ENCODE results near the gene MKKS. TPM values are rescaled to one million over a fixed set of nuclear protein-coding genes. Genes with fewer than 3 reads are reported as not detected.
A peak's percentile ranks its signal among the peaks of the same experiment; 100 is the strongest.

The MKKS gene
- total and polyA plus RNA-seq, 2 donors = 11.2 to 21.0 TPM

DNA sequence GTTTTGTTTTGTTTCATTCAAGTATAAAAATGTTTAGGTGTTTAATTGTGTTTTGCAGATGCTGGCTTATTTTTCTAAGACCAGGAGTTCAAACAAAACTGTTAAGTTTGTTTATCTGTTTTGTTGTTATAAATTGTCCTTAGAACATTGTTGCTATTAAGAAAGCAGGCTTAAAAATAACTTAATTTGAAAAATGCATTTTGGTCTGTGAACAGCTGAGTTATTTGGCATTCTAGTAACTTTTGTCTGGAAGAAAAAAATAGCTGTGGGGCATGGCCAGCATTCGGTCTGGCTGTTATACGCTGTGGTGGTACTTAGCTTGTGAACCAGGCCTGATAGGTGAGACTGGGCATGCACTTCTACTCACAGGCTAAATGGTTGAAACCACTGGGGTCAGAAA is 38.8 kb upstream of the MKKS start:
- no peak overlapping the region for H3K27ac ChIP-seq (ENCODE audit: low read depth in 1 of 2, low read length in 1 of 2)
- no peak for DNase-seq (ENCODE audit: low read depth in 6 of 9, low spot score in 9 of 9)
- peaks cover 0 to 3% of the 10 kb centered on the region in 2 donors for H3K36me3 ChIP-seq (ENCODE audit: control insufficient read depth in 2 of 2, insufficient read depth in 2 of 2, low read length in 1 of 2)
- H3K4me1 ChIP-seq (ENCODE audit: control insufficient read depth in 2 of 2, insufficient read depth in 2 of 2, low read length in 2 of 2) = peaks cover 0 to 10% of the 10 kb centered on the region in 2 donors
- no peaks in the 10 kb centered on the region for H3K27me3 ChIP-seq (ENCODE audit: control insufficient read depth in 2 of 2, insufficient read depth in 1 of 2, low read length in 1 of 2)
- no peaks in the 10 kb centered on the region for H3K9me3 ChIP-seq (ENCODE audit: control insufficient read depth in 2 of 2, insufficient read depth in 1 of 2, low read length in 1 of 2)
- H3K4me3 ChIP-seq (ENCODE audit: low read length in 2 of 2) = no peak overlapping the region
- WGBS = 97% methylated on average over 2 of the region's 2 CpGs

DNA sequence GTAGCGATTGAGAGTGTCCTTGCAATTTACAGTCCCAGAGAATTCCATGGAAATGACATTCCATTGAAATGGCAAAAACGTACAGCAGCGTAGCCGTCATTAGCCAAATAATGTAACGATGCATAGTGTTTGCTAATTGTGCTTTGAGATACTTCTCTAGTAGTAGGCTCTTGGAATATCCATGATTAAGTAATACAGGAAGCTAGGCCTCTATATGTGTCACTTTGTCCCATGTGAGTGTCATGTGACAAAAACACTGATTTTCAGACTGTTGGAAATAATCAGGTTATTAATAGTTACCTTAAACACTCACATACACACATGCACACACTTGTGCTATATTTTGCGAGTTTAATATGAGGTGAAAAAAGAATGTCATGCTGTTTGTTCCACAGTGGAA is 36.3 kb upstream of the MKKS start:
- peaks cover 0 to 3% of the 10 kb centered on the region in 2 donors for H3K36me3 ChIP-seq (ENCODE audit: control insufficient read depth in 2 of 2, insufficient read depth in 2 of 2, low read length in 1 of 2)
- WGBS = 97% methylated on average over 6 of the region's 6 CpGs
- peaks cover 0 to 5% of the 10 kb centered on the region in 2 donors for H3K4me1 ChIP-seq (ENCODE audit: control insufficient read depth in 2 of 2, insufficient read depth in 2 of 2, low read length in 2 of 2)
- H3K27ac ChIP-seq (ENCODE audit: low read depth in 1 of 2, low read length in 1 of 2) = no peak overlapping the region
- H3K4me3 ChIP-seq (ENCODE audit: low read length in 2 of 2) = no peak overlapping the region
- H3K9me3 ChIP-seq (ENCODE audit: control insufficient read depth in 2 of 2, insufficient read depth in 1 of 2, low read length in 1 of 2) = no peaks in the 10 kb centered on the region
- H3K27me3 ChIP-seq (ENCODE audit: control insufficient read depth in 2 of 2, insufficient read depth in 1 of 2, low read length in 1 of 2) = no peaks in the 10 kb centered on the region
- no peak for DNase-seq (ENCODE audit: low read depth in 6 of 9, low spot score in 9 of 9)

DNA sequence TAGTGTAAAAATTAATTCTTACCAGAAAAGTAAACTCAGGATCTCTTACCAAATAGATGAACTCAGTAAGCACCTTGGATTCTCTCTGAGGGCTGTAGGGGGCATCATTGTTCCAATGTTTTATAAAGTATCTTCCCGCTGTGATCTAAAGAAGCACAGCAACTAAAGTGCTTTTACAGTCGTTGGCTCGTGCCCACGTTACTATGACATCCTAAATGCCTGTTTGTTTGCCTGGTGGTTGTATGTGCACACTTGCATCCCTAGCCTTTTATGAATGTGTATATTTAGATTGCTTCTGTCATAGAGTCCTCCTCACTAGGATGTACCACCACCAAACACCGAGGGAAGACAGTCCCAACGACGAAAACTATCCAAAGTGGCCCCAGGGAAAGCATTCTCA is 35.6 kb upstream of the MKKS start:
- peak in 7 of 9 donors; percentile 30 to 86 (median 54) for DNase-seq (ENCODE audit: low read depth in 6 of 9, low spot score in 9 of 9)
- Histone ChIP-seq H3K4me1 (ENCODE audit: control insufficient read depth in 2 of 2, insufficient read depth in 2 of 2, low read length in 2 of 2) (no peaks in the 10 kb centered on the region), H3K27ac (ENCODE audit: low read depth in 1 of 2, low read length in 1 of 2) (no peak overlapping the region), H3K36me3 (ENCODE audit: control insufficient read depth in 2 of 2, insufficient read depth in 2 of 2, low read length in 1 of 2) (peaks cover 0 to 3% of the 10 kb centered on the region in 2 donors), H3K4me3 (ENCODE audit: low read length in 2 of 2) (no peak overlapping the region), H3K9me3 (ENCODE audit: control insufficient read depth in 2 of 2, insufficient read depth in 1 of 2, low read length in 1 of 2) (no peaks in the 10 kb centered on the region), H3K27me3 (ENCODE audit: control insufficient read depth in 2 of 2, insufficient read depth in 1 of 2, low read length in 1 of 2) (no peaks in the 10 kb centered on the region)
- WGBS = 46% methylated on average over 7 of the region's 7 CpGs

DNA sequence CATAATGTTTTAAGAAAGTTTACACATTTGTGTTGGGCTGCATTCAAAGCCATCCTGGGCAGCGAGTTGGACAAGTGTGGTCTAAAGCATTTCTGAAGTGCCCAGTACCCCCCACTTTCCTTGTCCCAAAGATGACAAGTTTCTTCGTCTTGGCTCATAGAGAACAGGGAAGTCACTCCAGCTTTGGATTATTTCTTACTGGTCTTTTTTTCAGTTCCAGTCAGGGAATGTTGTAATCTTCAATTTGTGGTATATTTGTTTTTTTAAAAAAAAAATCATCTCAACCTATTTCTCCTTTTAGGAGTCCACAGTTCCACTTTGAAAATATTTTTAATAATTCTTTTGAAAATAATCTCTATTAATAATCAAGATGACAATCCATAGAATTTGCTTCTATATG is 35.0 kb upstream of the MKKS start:
- no peak overlapping the region for H3K27ac ChIP-seq (ENCODE audit: low read depth in 1 of 2, low read length in 1 of 2)
- WGBS = 94% methylated on average over 2 of the region's 2 CpGs
- no peak for DNase-seq (ENCODE audit: low read depth in 6 of 9, low spot score in 9 of 9)
- H3K4me1 ChIP-seq (ENCODE audit: control insufficient read depth in 2 of 2, insufficient read depth in 2 of 2, low read length in 2 of 2) = no peaks in the 10 kb centered on the region
- H3K36me3 ChIP-seq (ENCODE audit: control insufficient read depth in 2 of 2, insufficient read depth in 2 of 2, low read length in 1 of 2) = peaks cover 0 to 3% of the 10 kb centered on the region in 2 donors
- no peaks in the 10 kb centered on the region for H3K27me3 ChIP-seq (ENCODE audit: control insufficient read depth in 2 of 2, insufficient read depth in 1 of 2, low read length in 1 of 2)
- H3K4me3 ChIP-seq (ENCODE audit: low read length in 2 of 2) = no peak overlapping the region
- H3K9me3 ChIP-seq (ENCODE audit: control insufficient read depth in 2 of 2, insufficient read depth in 1 of 2, low read length in 1 of 2) = no peaks in the 10 kb centered on the region

DNA sequence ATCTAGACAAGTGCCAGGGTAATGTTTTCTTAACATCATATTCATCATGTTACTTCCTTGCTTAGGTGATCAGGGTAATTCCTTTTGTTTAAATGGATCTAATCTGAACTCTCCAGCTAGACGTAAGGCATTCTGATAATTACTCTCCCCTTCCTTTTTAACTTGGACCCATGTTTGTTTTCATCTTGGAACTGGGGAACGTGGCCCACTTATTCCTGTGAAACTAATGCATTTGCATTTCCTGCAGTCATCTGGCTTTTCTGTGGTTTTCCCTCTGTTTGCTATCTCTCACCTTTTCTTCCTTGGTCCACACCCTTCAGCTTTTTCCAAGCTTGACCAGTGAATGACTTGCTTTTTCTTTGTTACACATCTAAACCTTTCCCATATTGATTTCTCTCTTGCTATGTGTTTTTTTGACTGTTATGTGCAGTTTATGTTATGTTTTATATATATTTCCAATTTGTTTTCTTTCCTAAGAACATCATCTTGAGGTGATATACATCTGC is 34.4 kb upstream of the MKKS start:
- WGBS = 90% methylated on average over 2 of the region's 2 CpGs
- H3K4me1 ChIP-seq (ENCODE audit: control insufficient read depth in 2 of 2, insufficient read depth in 2 of 2, low read length in 2 of 2) = no peaks in the 10 kb centered on the region
- no peak overlapping the region for H3K27ac ChIP-seq (ENCODE audit: low read depth in 1 of 2, low read length in 1 of 2)
- H3K4me3 ChIP-seq (ENCODE audit: low read length in 2 of 2) = no peak overlapping the region
- no peaks in the 10 kb centered on the region for H3K9me3 ChIP-seq (ENCODE audit: control insufficient read depth in 2 of 2, insufficient read depth in 1 of 2, low read length in 1 of 2)
- DNase-seq (ENCODE audit: low read depth in 6 of 9, low spot score in 9 of 9) = no peak
- H3K36me3 ChIP-seq (ENCODE audit: control insufficient read depth in 2 of 2, insufficient read depth in 2 of 2, low read length in 1 of 2) = peaks cover 0 to 3% of the 10 kb centered on the region in 2 donors
- no peaks in the 10 kb centered on the region for H3K27me3 ChIP-seq (ENCODE audit: control insufficient read depth in 2 of 2, insufficient read depth in 1 of 2, low read length in 1 of 2)

DNA sequence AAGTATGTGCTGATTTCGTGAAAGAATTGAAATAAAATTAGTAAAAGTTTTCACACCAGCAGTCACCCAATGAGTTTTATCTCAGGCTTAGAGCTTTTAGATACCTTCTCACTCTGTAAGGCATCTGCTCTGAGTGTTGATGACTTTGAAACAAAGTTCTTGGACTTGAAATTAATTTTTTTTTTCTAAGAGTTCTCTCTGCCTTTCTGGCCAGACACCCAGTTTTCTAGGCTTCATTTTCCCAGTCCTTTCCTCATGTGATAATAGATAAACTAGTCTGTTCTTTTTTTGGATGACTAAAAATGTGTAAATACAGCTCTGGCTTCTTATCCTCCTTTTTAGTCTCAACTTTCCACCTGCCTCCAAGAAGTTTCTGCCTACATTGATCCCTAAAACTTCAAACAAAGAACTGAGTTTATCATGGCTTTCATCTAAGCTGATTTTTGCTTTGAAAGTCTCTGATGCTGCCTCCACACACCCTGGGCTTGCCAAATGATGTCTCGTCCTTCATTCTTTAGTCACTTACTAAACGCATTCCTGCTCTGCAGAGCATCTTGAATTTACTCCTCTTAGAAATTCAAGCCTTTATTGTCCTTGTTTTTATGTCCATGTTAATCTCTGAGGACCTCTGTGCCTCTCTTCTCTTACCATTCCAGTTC is 33.8 kb upstream of the MKKS start:
- Histone ChIP-seq H3K27ac (ENCODE audit: low read depth in 1 of 2, low read length in 1 of 2) (no peak overlapping the region), H3K4me3 (ENCODE audit: low read length in 2 of 2) (no peak overlapping the region), H3K36me3 (ENCODE audit: control insufficient read depth in 2 of 2, insufficient read depth in 2 of 2, low read length in 1 of 2) (peaks cover 0 to 3% of the 10 kb centered on the region in 2 donors), H3K9me3 (ENCODE audit: control insufficient read depth in 2 of 2, insufficient read depth in 1 of 2, low read length in 1 of 2) (no peaks in the 10 kb centered on the region), H3K4me1 (ENCODE audit: control insufficient read depth in 2 of 2, insufficient read depth in 2 of 2, low read length in 2 of 2) (no peaks in the 10 kb centered on the region), H3K27me3 (ENCODE audit: control insufficient read depth in 2 of 2, insufficient read depth in 1 of 2, low read length in 1 of 2) (no peaks in the 10 kb centered on the region)
- 76% methylated on average over 3 of the region's 3 CpGs for WGBS
- DNase-seq (ENCODE audit: low read depth in 6 of 9, low spot score in 9 of 9) = no peak

DNA sequence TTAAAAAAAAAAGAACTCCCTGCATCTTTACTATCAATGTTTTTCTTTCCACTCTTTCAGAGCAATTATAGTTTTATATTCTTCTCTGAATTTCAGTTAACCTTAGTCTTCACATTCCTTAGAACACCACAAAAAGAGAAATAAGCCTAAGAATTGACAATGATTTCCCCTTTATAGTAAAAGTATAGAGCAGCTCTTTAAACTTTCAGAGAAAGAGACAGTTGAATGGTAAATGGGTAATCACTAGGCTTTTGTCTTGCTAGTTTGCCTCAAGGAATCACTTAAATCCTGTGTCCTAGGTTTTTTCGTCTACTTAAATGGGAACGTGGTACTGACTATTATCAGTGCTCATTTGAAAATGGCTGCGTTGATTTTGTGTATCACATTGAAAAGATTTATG is 32.8 kb upstream of the MKKS start:
- no peak for DNase-seq (ENCODE audit: low read depth in 6 of 9, low spot score in 9 of 9)
- Histone ChIP-seq H3K27me3 (ENCODE audit: control insufficient read depth in 2 of 2, insufficient read depth in 1 of 2, low read length in 1 of 2) (no peaks in the 10 kb centered on the region), H3K36me3 (ENCODE audit: control insufficient read depth in 2 of 2, insufficient read depth in 2 of 2, low read length in 1 of 2) (peaks cover 0 to 3% of the 10 kb centered on the region in 2 donors), H3K4me1 (ENCODE audit: control insufficient read depth in 2 of 2, insufficient read depth in 2 of 2, low read length in 2 of 2) (no peaks in the 10 kb centered on the region), H3K9me3 (ENCODE audit: control insufficient read depth in 2 of 2, insufficient read depth in 1 of 2, low read length in 1 of 2) (no peaks in the 10 kb centered on the region), H3K4me3 (ENCODE audit: low read length in 2 of 2) (no peak overlapping the region), H3K27ac (ENCODE audit: low read depth in 1 of 2, low read length in 1 of 2) (no peak overlapping the region)
- 95% methylated on average over 3 of the region's 3 CpGs for WGBS

DNA sequence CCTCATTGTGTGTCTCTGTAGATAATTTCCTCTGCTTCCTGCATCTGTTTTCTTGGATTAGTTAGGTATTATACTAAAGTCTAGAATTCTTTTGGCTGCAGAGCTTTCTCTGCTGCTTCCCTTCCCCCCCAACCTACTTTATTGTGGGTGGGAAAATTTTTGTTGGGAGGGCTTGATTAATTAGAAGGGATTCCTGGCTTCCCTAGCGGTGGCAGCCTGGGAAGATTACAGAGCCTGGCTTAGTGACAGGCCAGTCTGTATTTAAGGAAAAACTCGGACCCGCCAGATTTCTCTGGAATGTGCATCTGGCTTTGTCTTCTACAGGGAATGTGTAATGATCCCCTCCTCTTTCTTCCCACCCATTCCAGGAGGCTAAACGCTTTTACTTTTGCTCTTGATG is 32.3 kb upstream of the MKKS start:
- no peaks in the 10 kb centered on the region for H3K36me3 ChIP-seq (ENCODE audit: control insufficient read depth in 2 of 2, insufficient read depth in 2 of 2, low read length in 1 of 2)
- no peaks in the 10 kb centered on the region for H3K9me3 ChIP-seq (ENCODE audit: control insufficient read depth in 2 of 2, insufficient read depth in 1 of 2, low read length in 1 of 2)
- no peak for DNase-seq (ENCODE audit: low read depth in 6 of 9, low spot score in 9 of 9)
- no peak overlapping the region for H3K27ac ChIP-seq (ENCODE audit: low read depth in 1 of 2, low read length in 1 of 2)
- whole genome bisulfite sequencing = 96% methylated on average over 4 of the region's 4 CpGs
- H3K4me3 ChIP-seq (ENCODE audit: low read length in 2 of 2) = no peak overlapping the region
- no peaks in the 10 kb centered on the region for H3K4me1 ChIP-seq (ENCODE audit: control insufficient read depth in 2 of 2, insufficient read depth in 2 of 2, low read length in 2 of 2)
- H3K27me3 ChIP-seq (ENCODE audit: control insufficient read depth in 2 of 2, insufficient read depth in 1 of 2, low read length in 1 of 2) = no peaks in the 10 kb centered on the region

DNA sequence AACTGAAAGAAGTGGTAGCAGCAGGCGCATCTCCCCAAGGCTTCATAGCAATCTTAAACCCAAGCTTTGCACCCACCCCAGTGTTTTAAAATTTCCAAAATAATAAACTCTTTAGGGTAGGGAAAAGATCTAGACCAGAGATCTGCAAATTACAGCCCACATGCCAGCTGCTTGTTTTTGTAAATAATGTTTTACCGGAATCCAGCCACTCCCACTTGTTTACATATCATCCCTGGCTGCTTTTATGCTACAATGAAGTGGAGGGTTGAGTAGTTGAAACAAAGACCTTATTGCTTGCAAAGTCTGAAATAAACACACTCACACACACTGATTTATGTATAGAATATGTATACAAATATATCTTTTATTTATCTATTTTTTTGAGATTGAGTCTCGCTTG is 31.1 kb upstream of the MKKS start:
- no peaks in the 10 kb centered on the region for H3K36me3 ChIP-seq (ENCODE audit: control insufficient read depth in 2 of 2, insufficient read depth in 2 of 2, low read length in 1 of 2)
- WGBS = 96% methylated on average over 3 of the region's 3 CpGs
- H3K4me1 ChIP-seq (ENCODE audit: control insufficient read depth in 2 of 2, insufficient read depth in 2 of 2, low read length in 2 of 2) = no peaks in the 10 kb centered on the region
- no peak overlapping the region for H3K4me3 ChIP-seq (ENCODE audit: low read length in 2 of 2)
- DNase-seq (ENCODE audit: low read depth in 6 of 9, low spot score in 9 of 9) = no peak
- H3K27ac ChIP-seq (ENCODE audit: low read depth in 1 of 2, low read length in 1 of 2) = no peak overlapping the region
- no peaks in the 10 kb centered on the region for H3K27me3 ChIP-seq (ENCODE audit: control insufficient read depth in 2 of 2, insufficient read depth in 1 of 2, low read length in 1 of 2)
- no peaks in the 10 kb centered on the region for H3K9me3 ChIP-seq (ENCODE audit: control insufficient read depth in 2 of 2, insufficient read depth in 1 of 2, low read length in 1 of 2)
